ENCODE results near the gene IL23A. TPM values are rescaled to one million over a fixed set of nuclear protein-coding genes. Genes with fewer than 3 reads are reported as not detected.

IL23A gene
- total RNA-seq, 1 donor from 2014 or later: not detected

DNA sequence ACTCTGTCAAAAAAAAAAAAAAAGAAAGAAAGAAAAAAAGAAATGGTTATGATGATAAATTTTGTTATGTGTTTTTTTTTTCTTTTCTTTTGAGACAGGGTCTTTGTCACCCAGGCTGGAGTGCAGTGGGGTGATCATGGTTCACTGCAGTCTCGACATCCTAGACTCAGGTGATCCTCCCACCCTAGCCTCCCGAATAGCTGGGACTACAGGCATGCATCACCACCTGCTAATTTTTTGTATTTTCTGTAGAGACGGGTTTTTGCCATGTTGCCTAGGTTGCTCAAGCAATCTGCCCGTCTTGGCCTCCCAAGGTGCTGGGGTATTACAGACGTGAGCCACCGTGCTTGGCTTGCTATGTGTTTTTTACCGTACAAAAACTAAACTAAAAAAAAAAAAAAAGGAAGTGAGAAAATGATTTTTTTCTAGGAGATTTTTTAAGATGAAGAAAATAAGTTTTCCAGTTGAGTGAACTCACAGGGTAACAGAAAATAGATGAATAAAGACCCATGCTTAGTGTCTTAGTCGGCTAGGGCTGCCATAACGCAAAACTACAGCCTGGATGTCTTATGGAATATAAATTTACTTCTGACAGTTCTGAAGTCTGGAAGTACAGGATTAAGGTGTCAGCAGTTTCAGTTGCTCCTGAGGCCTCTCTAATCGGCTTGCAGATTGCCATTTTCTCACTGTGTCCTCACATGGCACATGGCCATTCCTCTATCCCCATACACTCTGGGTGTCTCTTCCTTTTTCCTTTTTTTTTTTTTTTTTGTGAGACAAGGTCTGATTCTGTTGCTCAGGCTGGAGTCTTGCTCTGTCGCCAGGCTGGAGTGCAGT is 37.1 kb downstream of the IL23A start:
- no peak overlapping the region for H3K27ac ChIP-seq (replicated peaks)
- TF ChIP-seq, protein P1, sequence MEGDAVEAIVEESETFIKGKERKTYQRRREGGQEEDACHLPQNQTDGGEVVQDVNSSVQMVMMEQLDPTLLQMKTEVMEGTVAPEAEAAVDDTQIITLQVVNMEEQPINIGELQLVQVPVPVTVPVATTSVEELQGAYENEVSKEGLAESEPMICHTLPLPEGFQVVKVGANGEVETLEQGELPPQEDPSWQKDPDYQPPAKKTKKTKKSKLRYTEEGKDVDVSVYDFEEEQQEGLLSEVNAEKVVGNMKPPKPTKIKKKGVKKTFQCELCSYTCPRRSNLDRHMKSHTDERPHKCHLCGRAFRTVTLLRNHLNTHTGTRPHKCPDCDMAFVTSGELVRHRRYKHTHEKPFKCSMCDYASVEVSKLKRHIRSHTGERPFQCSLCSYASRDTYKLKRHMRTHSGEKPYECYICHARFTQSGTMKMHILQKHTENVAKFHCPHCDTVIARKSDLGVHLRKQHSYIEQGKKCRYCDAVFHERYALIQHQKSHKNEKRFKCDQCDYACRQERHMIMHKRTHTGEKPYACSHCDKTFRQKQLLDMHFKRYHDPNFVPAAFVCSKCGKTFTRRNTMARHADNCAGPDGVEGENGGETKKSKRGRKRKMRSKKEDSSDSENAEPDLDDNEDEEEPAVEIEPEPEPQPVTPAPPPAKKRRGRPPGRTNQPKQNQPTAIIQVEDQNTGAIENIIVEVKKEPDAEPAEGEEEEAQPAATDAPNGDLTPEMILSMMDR (IDR thresholded peaks at IDR 0.05; ENCODE audit: borderline replicate concordance): no peak
- no peaks in the 10 kb centered on the region for H3K4me1 ChIP-seq
- H3K4me3 ChIP-seq: no peak overlapping the region
- no peaks in the 10 kb centered on the region for H3K9me3 ChIP-seq (replicated peaks)
- H3K36me3 ChIP-seq: no peaks in the 10 kb centered on the region
- intact Hi-C loops (cut with micrococcal nuclease): no loop called here
- H3K27me3 ChIP-seq (ENCODE audit: low read depth): no peaks in the 10 kb centered on the region
- no peak for DNase-seq

GRCh38 chr12:56377310-56377988 is 38.8 kb downstream of the IL23A start:
- Histone ChIP-seq H3K4me1 (no peaks in the 10 kb centered on the region), H3K4me3 (no peak overlapping the region), H3K9me3 (replicated peaks) (no peaks in the 10 kb centered on the region), H3K36me3 (no peaks in the 10 kb centered on the region), H3K27ac (replicated peaks) (no peak overlapping the region), H3K27me3 (ENCODE audit: low read depth) (no peaks in the 10 kb centered on the region)
- intact Hi-C loops (cut with micrococcal nuclease): no loop called here
- no peak for DNase-seq
- TF ChIP-seq, protein P1 (IDR thresholded peaks at IDR 0.05; ENCODE audit: borderline replicate concordance): no peak

DNA sequence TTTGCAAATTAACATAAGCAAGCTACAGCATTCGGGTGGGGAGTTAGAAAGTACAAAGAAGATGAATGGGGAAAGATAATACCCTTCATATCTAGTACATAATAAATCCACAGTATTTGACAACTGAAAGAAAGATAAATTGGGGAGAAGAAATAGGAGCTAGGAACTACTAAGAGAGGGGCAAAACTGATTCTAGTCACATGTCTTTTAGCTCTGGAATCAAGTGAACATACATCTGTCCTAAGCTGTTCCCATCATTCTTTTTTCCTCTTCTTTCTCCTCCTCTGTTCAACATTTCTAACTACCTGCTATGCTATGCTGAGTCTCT is 39.3 kb downstream of the IL23A start:
- no peaks in the 10 kb centered on the region for H3K27me3 ChIP-seq (ENCODE audit: low read depth)
- no peaks in the 10 kb centered on the region for H3K36me3 ChIP-seq
- H3K27ac ChIP-seq (replicated peaks): no peak overlapping the region
- no peaks in the 10 kb centered on the region for H3K4me1 ChIP-seq
- DNase-seq: no peak
- TF ChIP-seq, protein P1 (IDR thresholded peaks at IDR 0.05; ENCODE audit: borderline replicate concordance): no peak
- no peak overlapping the region for H3K4me3 ChIP-seq
- intact Hi-C loops (cut with micrococcal nuclease): no loop called here
- H3K9me3 ChIP-seq (replicated peaks): no peaks in the 10 kb centered on the region

DNA sequence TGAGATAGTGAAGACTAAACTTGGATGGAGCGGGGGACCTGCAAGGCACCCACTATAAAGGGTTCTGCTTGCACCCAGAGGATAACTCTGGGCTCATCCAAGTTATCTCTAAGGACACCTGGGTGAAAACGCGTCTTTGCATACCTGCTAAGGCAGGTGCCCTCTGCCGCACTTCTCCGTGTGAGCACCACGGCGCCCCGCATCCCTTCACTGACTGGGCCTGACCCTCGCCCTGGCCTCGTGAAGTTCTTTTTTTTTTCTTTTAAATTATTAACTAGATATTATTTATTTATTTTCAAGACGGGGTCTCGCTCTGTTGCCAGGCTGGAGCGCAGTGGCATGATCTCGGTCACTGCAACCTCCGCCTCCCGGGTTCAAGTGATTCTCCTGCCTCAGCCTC is 43.9 kb downstream of the IL23A start:
- intact Hi-C loops (cut with micrococcal nuclease): no loop called here
- no peak for DNase-seq
- Histone ChIP-seq H3K9me3 (replicated peaks) (no peaks in the 10 kb centered on the region), H3K4me3 (no peak overlapping the region), H3K27me3 (ENCODE audit: low read depth) (no peaks in the 10 kb centered on the region), H3K27ac (replicated peaks) (no peak overlapping the region), H3K4me1 (no peaks in the 10 kb centered on the region), H3K36me3 (no peaks in the 10 kb centered on the region)
- TF ChIP-seq, protein P1 (IDR thresholded peaks at IDR 0.05; ENCODE audit: borderline replicate concordance): no peak

GRCh38 chr12:56385873-56386272 is 47.2 kb downstream of the IL23A start:
- no peaks in the 10 kb centered on the region for H3K4me1 ChIP-seq
- no peak overlapping the region for H3K4me3 ChIP-seq
- intact Hi-C loops (cut with micrococcal nuclease): no loop called here
- no peak overlapping the region for H3K27ac ChIP-seq (replicated peaks)
- no peaks in the 10 kb centered on the region for H3K27me3 ChIP-seq (ENCODE audit: low read depth)
- H3K9me3 ChIP-seq (replicated peaks): no peaks in the 10 kb centered on the region
- no peaks in the 10 kb centered on the region for H3K36me3 ChIP-seq
- TF ChIP-seq, protein P1 (IDR thresholded peaks at IDR 0.05; ENCODE audit: borderline replicate concordance): no peak
- no peak for DNase-seq

Measured in left ventricle myocardium inferior (tissue), 1 donor.